Rectal smooth muscle tissue (tissue), 1 donor: Measurements from ENCODE around the gene MUC22.
"Not testable (repeated sequence)": the region's sequence is repeated elsewhere in the genome, so short reads cannot be mapped to it uniquely, and the experiment has no call there.

Experiments used
- H3K27ac ChIP-seq: one replicate; pipeline ENCODE4 v1.7.0; 2013; ENCODE audit warnings: low read depth, low read length, inconsistent platforms
- H3K27me3 ChIP-seq: one replicate; pipeline ENCODE4 v1.7.0; 2013; ENCODE audit warnings: low read length; ENCODE audit not compliant: control insufficient read depth, insufficient read depth
- H3K36me3 ChIP-seq: one replicate; pipeline ENCODE4 v1.7.0; 2013; ENCODE audit warnings: low read length; ENCODE audit not compliant: control insufficient read depth, insufficient read depth
- H3K4me1 ChIP-seq: one replicate; pipeline ENCODE4 v1.7.0; 2013; ENCODE audit warnings: low read length; ENCODE audit not compliant: control insufficient read depth, insufficient read depth
- H3K4me3 ChIP-seq: one replicate; pipeline ENCODE4 v1.7.0; 2013; ENCODE audit warnings: low read length
- H3K9ac ChIP-seq: one replicate; pipeline ENCODE4 v1.7.0; 2013; ENCODE audit warnings: low read length

The MUC22 gene

DNA sequence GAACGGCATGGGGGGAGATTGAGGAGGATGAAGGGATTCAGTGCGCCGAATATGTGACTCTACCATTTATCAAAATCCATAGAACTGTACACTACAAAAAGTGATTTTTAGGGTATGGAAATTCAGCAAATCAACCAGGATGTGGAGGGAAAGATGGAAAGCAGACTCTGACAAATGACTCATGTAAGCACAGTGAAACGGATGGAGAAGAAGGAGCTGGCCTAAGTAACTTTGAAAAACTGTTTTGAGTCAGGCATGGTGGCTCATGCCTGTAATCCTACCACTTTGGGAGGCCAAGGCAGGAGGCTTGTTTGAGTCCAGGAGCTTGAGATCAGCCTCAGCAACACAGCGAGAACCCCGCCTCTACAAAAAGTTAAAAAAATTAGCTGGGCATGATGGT is 39.2 kb downstream of the MUC22 start:
- Histone ChIP-seq H3K4me1 (no peaks in the 10 kb centered on the region), H3K36me3 (no peaks in the 10 kb centered on the region), H3K27me3 (peaks cover 4% of the 10 kb centered on the region), H3K9ac (no peak overlapping the region), H3K4me3 (no peak overlapping the region), H3K27ac (no peak overlapping the region)

DNA sequence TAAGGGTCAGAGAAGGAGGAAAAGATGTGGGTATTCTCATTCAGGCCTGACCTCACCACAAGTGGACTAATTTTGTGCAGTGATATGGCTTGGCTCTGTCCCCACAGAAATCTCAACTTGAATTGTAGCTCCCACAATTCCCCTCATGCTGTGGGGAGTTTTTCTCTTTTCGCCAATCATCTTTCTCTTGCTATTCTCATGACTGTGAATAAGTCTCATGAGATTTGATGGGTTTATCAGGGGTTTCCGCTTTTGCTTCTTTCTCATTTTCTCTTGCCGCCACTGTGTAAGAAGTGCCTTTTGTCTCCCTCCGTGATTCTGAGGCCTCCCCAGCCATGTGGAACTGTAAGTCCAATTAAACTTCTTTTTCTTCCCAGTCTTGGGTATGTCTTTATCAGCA is 42.9 kb downstream of the MUC22 start:
- H3K36me3 ChIP-seq, H3K4me1 ChIP-seq, H3K9ac ChIP-seq, H3K27me3 ChIP-seq, H3K4me3 ChIP-seq, H3K27ac ChIP-seq: not testable (repeated sequence)

DNA sequence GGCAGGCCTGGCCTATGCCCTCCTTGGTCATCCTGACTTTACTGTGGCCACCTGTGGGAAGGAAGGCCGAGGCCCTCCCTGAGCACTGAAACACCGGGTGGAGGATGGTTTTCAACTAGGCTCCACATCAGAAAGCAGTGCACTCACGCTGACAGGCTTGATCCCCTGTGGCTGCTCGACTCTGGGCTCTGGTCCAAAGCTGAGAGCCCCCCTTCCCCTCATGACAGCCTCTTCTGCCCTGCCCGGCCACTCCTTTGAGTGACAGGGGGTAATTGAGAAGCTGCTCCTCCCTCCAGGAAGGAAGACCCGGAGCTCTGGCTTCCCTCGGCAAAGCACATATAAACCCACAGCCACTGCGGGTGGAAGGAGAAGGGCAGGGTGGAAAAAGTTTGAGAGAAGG is 43.6 kb downstream of the MUC22 start:
- H3K36me3 ChIP-seq, result no peaks in the 10 kb centered on the region
- no peak overlapping the region for H3K9ac ChIP-seq
- H3K4me3 ChIP-seq, result no peak overlapping the region
- H3K27me3 ChIP-seq, result peaks cover 4% of the 10 kb centered on the region
- no peak overlapping the region for H3K27ac ChIP-seq
- no peaks in the 10 kb centered on the region for H3K4me1 ChIP-seq

DNA sequence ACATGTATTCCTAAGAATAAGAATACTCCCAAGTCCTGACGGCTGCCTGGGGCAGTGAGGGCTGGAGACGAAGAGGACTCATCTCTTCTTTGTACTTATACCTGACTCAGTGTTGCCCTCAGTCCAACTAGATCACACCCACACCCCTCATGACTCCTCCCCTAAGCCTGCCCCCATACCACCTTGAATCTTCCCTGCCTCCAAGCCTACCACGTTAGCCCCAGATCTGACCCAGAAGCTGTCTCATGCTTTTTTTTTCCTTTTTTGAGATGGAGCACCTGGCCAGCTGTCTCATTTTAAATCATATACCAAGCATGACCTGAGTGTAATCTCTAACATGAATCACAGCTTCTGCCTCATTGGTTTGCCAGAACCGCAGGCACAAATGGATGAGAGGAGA is 45.2 kb downstream of the MUC22 start:
- Histone ChIP-seq H3K27ac (no peak overlapping the region), H3K4me3 (no peak overlapping the region), H3K9ac (no peak overlapping the region), H3K27me3 (peaks cover 4% of the 10 kb centered on the region), H3K36me3 (no peaks in the 10 kb centered on the region), H3K4me1 (no peaks in the 10 kb centered on the region)

DNA sequence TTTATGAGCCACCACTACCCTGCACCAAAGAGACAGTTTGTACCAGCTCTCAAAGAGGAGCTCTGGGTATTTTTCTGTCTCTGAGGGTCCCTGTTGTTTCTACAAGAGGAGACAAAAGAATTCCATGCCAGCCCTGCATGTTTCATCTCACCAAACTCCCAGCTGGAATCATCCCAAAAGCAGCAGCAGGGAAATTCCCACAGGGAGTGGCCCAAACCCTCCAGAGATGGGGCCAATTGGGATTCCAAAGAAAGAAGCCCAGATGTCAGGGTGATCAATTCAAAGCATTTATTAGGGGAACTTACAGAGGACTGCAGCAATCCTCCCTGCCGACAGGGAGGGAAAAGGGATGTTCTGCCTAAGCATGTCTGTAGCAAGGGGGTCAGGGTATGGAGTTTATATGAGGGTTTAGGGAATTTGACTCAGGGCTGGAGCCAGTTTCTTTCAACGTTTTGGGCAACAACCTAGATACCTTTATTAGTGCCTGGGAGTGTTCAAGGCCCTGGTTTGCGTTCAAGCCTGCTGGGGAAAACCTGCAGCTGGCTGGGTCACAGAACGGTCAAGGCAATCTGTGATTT is 47.2 kb downstream of the MUC22 start:
- Histone ChIP-seq H3K36me3 (no peaks in the 10 kb centered on the region), H3K4me1 (no peaks in the 10 kb centered on the region), H3K27ac (no peak overlapping the region), H3K4me3 (no peak overlapping the region), H3K9ac (no peak overlapping the region), H3K27me3 (peaks cover 4% of the 10 kb centered on the region)

DNA sequence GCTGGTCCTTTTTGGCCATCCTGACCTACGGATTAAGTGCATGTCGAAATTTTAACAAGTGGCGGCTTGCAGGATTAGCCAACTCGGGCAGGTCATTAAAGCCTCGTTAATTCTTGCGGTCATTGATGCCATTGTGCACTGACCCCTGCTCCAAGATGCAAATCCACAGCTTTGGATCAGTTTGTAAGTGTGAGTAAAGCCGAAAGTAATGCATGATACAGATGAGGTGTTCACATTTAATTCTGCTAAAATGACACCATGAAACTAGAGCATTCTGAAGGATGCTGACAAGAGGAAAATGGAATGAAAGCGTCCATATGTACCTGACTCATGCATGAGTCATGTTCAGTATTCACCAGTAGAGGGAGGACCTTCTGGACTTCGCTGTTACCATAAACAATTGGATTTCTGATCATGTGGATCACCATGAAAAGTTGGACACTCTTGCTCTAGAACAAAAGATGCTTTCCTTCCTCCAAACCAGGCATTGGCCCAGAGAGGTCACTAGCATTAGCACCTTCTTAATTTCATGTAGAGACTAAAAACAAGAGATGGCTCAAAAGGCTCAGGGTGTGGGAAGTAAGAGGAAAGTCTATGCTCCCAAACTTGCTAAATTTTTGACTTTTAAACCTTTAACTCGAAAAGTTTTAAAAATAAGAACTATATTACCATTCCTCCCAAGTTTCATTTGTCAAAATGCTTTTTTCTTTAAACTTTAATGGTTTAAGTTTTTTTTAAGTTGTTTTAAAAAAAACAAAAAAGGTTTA is 48.0 kb downstream of the MUC22 start:
- H3K36me3 ChIP-seq, result no peaks in the 10 kb centered on the region
- no peak overlapping the region for H3K27ac ChIP-seq
- H3K4me3 ChIP-seq, result no peak overlapping the region
- H3K9ac ChIP-seq, result no peak overlapping the region
- peaks cover 4% of the 10 kb centered on the region for H3K27me3 ChIP-seq
- H3K4me1 ChIP-seq, result no peaks in the 10 kb centered on the region

DNA sequence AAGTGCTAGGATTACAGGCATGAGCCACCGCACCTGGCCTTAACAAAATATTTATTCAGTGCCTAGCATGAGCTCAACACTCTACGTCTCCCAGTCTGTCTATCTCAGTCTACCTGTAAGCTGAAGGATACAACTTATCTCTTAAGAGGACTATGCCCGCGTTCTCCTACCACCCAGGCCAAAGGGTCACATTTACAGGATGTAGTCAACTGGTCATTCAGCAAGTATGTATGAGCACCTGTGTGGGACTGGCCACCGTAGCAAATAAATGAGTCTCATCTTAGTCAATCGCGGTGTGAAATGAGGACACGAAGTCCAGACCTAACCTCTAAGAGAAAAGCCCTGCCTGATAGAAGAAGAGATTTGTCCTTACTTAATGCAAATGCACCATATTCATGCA is 49.9 kb downstream of the MUC22 start:
- Histone ChIP-seq H3K27ac (no peak overlapping the region), H3K9ac (no peak overlapping the region), H3K4me1 (no peaks in the 10 kb centered on the region), H3K27me3 (no peaks in the 10 kb centered on the region), H3K36me3 (no peaks in the 10 kb centered on the region), H3K4me3 (no peak overlapping the region)

DNA sequence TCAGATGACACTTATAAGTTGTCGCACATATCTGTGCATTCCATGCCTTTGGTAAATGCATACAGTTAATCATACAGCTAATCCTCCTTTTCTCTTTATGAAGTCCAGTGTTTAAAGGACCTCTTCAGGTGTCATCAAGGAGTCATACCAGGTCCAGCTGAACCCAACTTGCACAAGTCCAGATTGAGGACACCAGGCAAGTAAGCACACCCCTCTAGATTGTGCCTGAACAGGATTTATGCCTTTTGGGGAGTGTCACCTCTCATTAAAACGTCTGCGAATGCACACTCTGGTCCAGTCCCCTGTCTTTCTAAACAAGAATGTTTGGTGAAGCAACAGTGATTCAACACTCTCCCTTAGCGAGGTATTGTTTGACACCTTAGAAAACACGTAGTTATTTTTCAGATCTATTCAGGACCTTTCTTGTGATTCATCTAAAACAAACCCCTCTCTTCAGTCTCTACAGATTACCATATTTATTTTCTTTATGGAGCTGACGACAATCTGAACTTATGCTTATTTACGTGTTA is 53.7 kb downstream of the MUC22 start:
- H3K36me3 ChIP-seq, result no peaks in the 10 kb centered on the region

DNA sequence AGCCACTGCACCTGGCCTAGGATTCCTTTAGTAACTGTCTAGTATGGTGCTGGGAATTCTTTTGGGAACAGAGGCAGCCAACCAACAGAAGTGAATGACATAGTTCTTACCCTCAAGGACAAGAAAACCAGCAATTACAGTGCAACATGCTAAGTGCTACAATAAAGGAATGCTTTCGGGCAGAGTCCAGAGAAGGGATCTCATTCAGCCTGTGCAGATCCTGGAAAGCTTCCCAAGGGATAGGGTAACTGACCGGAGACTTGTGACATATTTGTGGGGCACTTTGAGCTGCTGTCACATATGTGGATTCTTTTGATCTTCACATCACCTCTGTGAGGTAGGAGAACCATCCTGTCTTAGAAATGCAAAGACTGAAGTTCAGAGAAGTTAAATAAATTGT is 55.3 kb downstream of the MUC22 start:
- Histone ChIP-seq H3K27me3 (no peaks in the 10 kb centered on the region), H3K36me3 (no peaks in the 10 kb centered on the region), H3K27ac (no peak overlapping the region), H3K4me1 (no peaks in the 10 kb centered on the region), H3K4me3 (no peak overlapping the region), H3K9ac (no peak overlapping the region)

More for the DNA sequence above, 53.7 kb downstream of the MUC22 start:
- no peaks in the 10 kb centered on the region for H3K4me1 ChIP-seq
- H3K27me3 ChIP-seq, result no peaks in the 10 kb centered on the region
- no peak overlapping the region for H3K4me3 ChIP-seq
- no peak overlapping the region for H3K27ac ChIP-seq
- no peak overlapping the region for H3K9ac ChIP-seq

DNA sequence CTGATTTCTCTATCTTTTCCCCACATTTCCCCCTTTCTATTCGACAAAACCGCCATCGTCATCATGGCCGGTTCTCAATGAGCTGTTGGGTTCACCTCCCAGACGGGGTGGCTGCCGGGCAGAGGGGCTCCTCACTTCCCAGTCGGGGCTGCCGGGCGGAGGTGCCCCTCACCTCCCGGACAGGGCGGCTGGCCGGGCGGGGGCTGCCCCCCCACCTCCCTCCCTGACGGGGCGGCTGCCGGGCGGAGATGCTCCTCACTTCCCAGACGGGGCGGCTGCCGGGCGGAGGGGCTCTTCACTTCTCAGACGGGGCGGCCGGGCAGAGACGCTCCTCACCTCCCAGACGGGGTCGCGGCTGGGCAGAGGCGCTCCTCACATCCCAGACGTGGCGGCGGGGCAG is 56.8 kb downstream of the MUC22 start:
- not testable (repeated sequence) for H3K9ac ChIP-seq, H3K4me1 ChIP-seq, H3K27ac ChIP-seq, H3K4me3 ChIP-seq, H3K36me3 ChIP-seq, H3K27me3 ChIP-seq

DNA sequence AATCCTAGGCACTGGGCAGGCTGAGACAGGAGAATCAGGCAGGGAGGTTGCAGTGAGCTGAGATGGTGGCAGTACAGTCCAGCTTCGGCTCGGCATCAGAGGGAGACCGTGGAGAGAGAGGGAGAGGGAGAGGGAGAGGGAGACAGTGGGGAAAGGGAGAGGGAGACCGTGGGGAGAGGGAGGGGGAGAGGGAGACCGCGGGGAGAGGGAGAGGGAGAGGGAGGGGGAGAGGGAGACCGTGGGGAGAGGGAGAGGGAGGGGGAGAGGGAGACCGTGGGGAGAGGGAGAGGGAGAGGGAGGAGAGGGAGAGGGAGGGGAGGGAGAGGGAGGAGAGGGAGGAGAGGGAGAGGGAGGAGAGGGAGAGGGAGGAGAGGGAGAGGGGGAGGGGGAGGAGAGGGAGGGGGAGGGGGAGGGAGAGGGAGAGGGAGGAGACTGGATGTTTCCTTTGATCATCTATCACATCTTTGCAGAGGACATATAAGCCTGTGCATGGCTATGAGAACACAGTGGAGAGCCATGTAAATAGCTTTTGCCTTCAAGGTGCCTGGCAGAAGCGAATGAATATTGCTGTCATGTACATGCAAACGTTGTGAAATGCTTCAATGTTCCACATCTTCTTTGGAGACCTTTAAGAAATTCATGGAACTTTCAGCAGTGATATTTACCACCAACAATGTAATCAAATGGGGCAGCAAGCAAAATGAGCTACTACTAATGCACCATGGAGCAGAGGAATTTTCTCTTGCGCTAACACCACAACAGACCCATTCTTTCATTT is 57.8 kb downstream of the MUC22 start:
- not testable (repeated sequence) for H3K4me1 ChIP-seq, H3K36me3 ChIP-seq, H3K4me3 ChIP-seq, H3K9ac ChIP-seq, H3K27me3 ChIP-seq, H3K27ac ChIP-seq

DNA sequence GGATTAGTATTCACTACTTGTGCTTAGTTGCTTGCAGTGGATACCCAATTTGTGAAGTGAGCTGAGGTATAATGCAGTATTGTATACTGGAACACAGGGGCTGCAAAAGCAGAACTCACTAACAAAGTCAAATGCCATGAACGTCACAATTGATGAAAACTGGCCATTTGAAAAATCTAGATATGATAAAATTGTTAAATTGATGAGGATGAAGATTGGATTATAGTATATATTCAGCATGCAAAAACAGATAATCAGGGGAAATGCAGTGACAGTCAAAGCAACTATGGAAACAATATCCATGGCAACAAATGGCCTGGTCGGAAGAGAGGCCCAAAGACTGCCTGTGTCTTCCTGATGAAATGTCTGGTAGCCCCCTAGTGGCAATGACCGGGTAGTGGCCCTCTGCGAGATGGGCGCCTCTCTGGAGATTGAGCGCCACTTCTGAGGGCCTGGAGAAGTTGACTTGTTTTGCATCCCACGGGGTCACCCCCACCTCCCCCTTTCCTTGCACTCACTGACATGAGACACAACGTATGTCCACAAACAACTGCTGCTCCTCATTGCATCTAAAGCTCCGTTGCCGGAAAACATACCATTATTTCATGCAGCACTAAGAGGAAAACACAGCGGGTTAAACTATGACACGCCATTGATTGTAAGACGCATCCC is 58.5 kb downstream of the MUC22 start:
- Histone ChIP-seq H3K27me3 (no peaks in the 10 kb centered on the region), H3K9ac (no peak overlapping the region), H3K36me3 (no peaks in the 10 kb centered on the region), H3K27ac (no peak overlapping the region), H3K4me3 (no peak overlapping the region), H3K4me1 (peaks cover 2% of the 10 kb centered on the region)
